Measurements from ENCODE around the gene COL7A1. TPM values are rescaled to one million over a fixed set of nuclear protein-coding genes. Genes with fewer than 3 reads are reported as not detected.

Gene COL7A1
- total and polyA plus RNA-seq, 2 donors from 2014 or later, result 13.1 to 14.4 TPM

GRCh38 chr3:48621461-48621869 is 26.3 kb upstream of the COL7A1 start, which contains the start of gene TMEM89:
TSS of gene TMEM89 (minus strand) at chr3:48621769. CDS start at chr3:48621756, 13 bp downstream.
- peaks cover 0 to 2% (median 0%) of the 10 kb centered on the region in 3 donors for H3K36me3 ChIP-seq (ENCODE audit: control insufficient read depth in 2 of 3, insufficient read depth in 3 of 3, low read length in 3 of 3)
- FAIRE-seq (no peak), DNase-seq (no peak)
- no peaks in the 10 kb centered on the region for H3K27me3 ChIP-seq (ENCODE audit: control insufficient read depth, insufficient read depth, low read length)
- no peak within 1 kb of the TSS for H3K27ac ChIP-seq (ENCODE audit: low read depth in 2 of 2, low read length in 2 of 2)
- H3K4me3 ChIP-seq (ENCODE audit: low read length in 3 of 3), result no peak within 1 kb of the TSS
- TF ChIP-seq, protein P1, sequence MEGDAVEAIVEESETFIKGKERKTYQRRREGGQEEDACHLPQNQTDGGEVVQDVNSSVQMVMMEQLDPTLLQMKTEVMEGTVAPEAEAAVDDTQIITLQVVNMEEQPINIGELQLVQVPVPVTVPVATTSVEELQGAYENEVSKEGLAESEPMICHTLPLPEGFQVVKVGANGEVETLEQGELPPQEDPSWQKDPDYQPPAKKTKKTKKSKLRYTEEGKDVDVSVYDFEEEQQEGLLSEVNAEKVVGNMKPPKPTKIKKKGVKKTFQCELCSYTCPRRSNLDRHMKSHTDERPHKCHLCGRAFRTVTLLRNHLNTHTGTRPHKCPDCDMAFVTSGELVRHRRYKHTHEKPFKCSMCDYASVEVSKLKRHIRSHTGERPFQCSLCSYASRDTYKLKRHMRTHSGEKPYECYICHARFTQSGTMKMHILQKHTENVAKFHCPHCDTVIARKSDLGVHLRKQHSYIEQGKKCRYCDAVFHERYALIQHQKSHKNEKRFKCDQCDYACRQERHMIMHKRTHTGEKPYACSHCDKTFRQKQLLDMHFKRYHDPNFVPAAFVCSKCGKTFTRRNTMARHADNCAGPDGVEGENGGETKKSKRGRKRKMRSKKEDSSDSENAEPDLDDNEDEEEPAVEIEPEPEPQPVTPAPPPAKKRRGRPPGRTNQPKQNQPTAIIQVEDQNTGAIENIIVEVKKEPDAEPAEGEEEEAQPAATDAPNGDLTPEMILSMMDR (IDR thresholded peaks at IDR 0.05; ENCODE audit: borderline replicate concordance, extremely low read depth, insufficient read depth), result no peak
- H3K4me1 ChIP-seq (ENCODE audit: control insufficient read depth in 2 of 3, insufficient read depth in 2 of 3, low read depth in 1 of 3, low read length in 3 of 3), result no peaks in the 10 kb centered on the region
- intact Hi-C loops (cut with DNase I), result no loop called here
- no peak within 1 kb of the TSS for H3K9ac ChIP-seq (ENCODE audit: low read length in 3 of 3)
- peaks cover 0 to 8% (median 1%) of the 10 kb centered on the region in 3 donors for H3K9me3 ChIP-seq (ENCODE audit: control insufficient read depth in 2 of 3, insufficient read depth in 1 of 3, low read length in 3 of 3)

GRCh38 chr3:48619541-48620524 is 24.7 kb upstream of the COL7A1 start:
- FAIRE-seq, result no peak
- Histone ChIP-seq H3K4me1 (ENCODE audit: control insufficient read depth in 2 of 3, insufficient read depth in 2 of 3, low read depth in 1 of 3, low read length in 3 of 3) (no peaks in the 10 kb centered on the region), H3K4me3 (ENCODE audit: low read length in 3 of 3) (no peak overlapping the region), H3K36me3 (ENCODE audit: control insufficient read depth in 2 of 3, insufficient read depth in 3 of 3, low read length in 3 of 3) (no peaks in the 10 kb centered on the region), H3K27me3 (ENCODE audit: control insufficient read depth, insufficient read depth, low read length) (no peaks in the 10 kb centered on the region), H3K27ac (ENCODE audit: low read depth in 2 of 2, low read length in 2 of 2) (no peak overlapping the region), H3K9me3 (ENCODE audit: control insufficient read depth in 2 of 3, insufficient read depth in 1 of 3, low read length in 3 of 3) (peaks cover 0 to 8% (median 1%) of the 10 kb centered on the region in 3 donors), H3K9ac (ENCODE audit: low read length in 3 of 3) (no peak overlapping the region)
- intact Hi-C loops (cut with DNase I), result no loop called here
- DNase-seq, result no peak
- TF ChIP-seq, protein P1 (IDR thresholded peaks at IDR 0.05; ENCODE audit: borderline replicate concordance, extremely low read depth, insufficient read depth), result no peak

DNA sequence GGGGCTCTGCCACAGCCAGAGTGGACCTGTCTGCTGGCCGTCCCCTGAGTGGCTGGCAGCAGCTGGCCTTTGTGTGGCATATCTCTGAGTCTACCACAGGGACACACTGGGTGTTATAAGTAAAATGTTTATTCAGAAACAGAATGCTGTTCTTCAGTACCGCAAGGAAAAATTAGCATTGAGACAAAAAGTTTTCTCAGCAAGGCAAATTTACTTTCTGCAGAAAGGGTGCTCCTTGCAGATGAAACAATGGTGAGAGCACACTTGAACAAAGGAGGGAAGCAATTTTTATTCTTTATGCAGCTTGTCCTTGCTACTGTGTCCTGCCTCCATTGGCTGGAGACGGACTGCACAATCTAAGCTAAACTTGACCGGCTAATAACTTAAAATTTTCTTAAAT is 22.4 kb upstream of the COL7A1 start:
- Histone ChIP-seq H3K27ac (ENCODE audit: low read depth in 2 of 2, low read length in 2 of 2) (no peak overlapping the region), H3K9me3 (ENCODE audit: control insufficient read depth in 2 of 3, insufficient read depth in 1 of 3, low read length in 3 of 3) (peaks cover 0 to 8% (median 1%) of the 10 kb centered on the region in 3 donors), H3K4me3 (ENCODE audit: low read length in 3 of 3) (no peak overlapping the region), H3K9ac (ENCODE audit: low read length in 3 of 3) (no peak overlapping the region), H3K4me1 (ENCODE audit: control insufficient read depth in 2 of 3, insufficient read depth in 2 of 3, low read depth in 1 of 3, low read length in 3 of 3) (no peaks in the 10 kb centered on the region), H3K36me3 (ENCODE audit: control insufficient read depth in 2 of 3, insufficient read depth in 3 of 3, low read length in 3 of 3) (no peaks in the 10 kb centered on the region), H3K27me3 (ENCODE audit: control insufficient read depth, insufficient read depth, low read length) (no peaks in the 10 kb centered on the region)
- intact Hi-C loops (cut with DNase I), result no loop called here
- no peak for FAIRE-seq
- DNase-seq, result no peak
- TF ChIP-seq, protein P1 (IDR thresholded peaks at IDR 0.05; ENCODE audit: borderline replicate concordance, extremely low read depth, insufficient read depth), result no peak
